Coronary artery (tissue), 2 donors: ENCODE measurements around the gene QSOX2.

Experiments used
- DNase-seq: peaks from one replicate; pipeline ENCODE4 v3.0.0-alpha.2; 2017; ENCODE audit warnings: low spot score
- H3K27ac ChIP-seq, 2 donors: fragments of 200-600 bp; sonication (generic); one replicate each; pipeline ENCODE4 v1.5.1; 2016 to 2019
- H3K4me3 ChIP-seq: fragments of 200-600 bp; sonication (generic); 2 replicates; pipeline ENCODE4 v1.5.1; 2016; ENCODE audit warnings: mild to moderate bottlenecking, moderate library complexity
- TF ChIP-seq, protein P1 (sequence below): fragments of 200-600 bp; sonication (generic); IDR thresholded peaks from one replicate; pipeline ENCODE4 v1.5.1; 2019; ENCODE audit warnings: antibody characterized with exemption

QSOX2 gene

DNA sequence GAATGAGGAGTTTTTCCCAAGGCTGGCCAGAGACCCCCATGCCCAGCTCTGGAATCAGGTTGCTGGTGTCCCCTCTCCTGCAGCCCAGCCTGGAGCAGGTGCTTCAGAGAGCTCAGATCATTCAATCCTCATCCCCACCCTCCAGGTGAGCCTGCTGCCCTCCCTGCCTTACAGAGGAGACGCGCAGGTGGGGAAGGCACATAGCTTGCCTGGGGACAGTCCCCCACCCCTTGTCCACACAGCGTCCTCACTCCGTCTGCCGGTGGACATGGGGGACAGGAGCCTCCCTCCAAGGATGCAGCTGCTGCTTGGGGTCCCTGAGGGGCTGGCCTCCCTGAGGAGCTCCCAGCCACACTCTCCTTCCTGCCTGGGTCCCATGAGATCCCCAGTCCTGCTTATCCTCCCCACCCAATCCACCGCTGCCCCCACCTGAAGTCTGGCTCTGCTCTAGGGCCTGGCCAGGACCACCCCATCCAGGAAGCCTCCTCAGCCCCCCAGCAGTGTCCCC, 17.1 kb upstream of the QSOX2 start:
- Histone ChIP-seq H3K4me3 (no peak overlapping the region), H3K27ac (no peak overlapping the region)
- TF ChIP-seq, protein P1, sequence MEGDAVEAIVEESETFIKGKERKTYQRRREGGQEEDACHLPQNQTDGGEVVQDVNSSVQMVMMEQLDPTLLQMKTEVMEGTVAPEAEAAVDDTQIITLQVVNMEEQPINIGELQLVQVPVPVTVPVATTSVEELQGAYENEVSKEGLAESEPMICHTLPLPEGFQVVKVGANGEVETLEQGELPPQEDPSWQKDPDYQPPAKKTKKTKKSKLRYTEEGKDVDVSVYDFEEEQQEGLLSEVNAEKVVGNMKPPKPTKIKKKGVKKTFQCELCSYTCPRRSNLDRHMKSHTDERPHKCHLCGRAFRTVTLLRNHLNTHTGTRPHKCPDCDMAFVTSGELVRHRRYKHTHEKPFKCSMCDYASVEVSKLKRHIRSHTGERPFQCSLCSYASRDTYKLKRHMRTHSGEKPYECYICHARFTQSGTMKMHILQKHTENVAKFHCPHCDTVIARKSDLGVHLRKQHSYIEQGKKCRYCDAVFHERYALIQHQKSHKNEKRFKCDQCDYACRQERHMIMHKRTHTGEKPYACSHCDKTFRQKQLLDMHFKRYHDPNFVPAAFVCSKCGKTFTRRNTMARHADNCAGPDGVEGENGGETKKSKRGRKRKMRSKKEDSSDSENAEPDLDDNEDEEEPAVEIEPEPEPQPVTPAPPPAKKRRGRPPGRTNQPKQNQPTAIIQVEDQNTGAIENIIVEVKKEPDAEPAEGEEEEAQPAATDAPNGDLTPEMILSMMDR, result no peak
- no peak for DNase-seq

DNA sequence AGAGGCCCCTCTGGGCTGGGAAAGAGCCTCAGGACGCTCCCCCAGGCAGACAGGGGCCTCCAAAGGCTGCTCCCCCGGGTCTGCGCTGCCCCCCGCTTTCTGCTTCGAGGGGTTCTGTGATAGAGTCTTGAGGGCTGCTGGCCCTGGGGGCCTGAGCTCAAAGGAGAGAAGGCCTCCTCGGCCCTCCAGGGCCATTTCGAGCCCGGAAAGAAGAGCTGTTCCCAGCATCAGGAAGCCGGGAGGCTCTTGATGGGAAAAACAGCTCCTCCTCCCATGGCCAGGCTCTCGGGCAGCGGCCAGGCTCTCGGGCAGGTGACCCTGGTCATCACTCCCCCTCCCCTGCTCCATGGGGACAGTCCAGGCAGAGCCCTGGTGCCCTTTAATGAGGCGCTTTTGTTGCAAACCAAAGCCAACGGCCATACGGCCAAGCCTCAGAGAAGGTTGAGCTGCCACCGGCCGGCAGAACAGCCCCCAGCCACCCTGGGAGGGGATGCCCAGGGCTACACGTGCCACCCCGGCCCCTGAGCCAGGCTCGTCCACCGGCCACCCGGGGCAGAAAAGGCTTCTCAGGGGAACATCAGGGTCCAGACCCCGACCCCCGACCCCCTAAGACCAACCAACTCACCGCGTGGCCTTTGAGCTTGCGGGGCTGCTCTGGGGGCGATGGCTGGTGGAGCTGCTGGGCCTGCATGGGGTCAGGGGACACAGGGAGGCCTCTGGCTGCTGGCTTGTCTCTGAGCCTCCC, 16.2 kb upstream of the QSOX2 start:
- Histone ChIP-seq H3K27ac (no peak overlapping the region), H3K4me3 (no peak overlapping the region)
- DNase-seq, result no peak
- TF ChIP-seq, protein P1, result no peak

DNA sequence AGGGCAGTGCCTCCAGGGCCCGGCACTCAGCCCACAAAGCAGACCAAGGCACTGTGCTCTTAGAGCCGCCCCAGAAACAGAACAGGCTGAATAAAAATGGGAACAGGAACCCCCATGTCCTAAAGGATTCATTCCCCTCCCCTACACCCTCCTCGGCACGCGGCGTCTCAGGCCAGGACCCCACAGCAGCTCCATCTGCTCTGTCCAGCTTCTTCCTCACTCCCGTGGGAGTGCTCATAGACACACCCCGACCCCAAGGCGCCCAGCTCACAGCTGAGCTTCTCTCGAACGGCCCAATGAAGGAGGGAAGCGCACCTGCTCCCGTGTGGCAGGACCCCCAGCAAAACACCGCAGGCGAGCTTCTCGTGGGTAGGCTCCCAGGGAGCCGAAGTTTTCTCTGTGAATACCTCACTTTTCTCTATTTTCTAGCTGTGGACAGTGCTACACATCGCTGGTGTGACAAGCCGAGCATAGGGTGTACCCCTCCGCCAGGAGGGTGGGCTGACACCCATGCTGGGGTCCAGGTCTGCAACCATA, 15.4 kb upstream of the QSOX2 start:
- TF ChIP-seq, protein P1, result no peak
- no peak overlapping the region for H3K4me3 ChIP-seq
- no peak overlapping the region for H3K27ac ChIP-seq
- DNase-seq, result no peak

DNA sequence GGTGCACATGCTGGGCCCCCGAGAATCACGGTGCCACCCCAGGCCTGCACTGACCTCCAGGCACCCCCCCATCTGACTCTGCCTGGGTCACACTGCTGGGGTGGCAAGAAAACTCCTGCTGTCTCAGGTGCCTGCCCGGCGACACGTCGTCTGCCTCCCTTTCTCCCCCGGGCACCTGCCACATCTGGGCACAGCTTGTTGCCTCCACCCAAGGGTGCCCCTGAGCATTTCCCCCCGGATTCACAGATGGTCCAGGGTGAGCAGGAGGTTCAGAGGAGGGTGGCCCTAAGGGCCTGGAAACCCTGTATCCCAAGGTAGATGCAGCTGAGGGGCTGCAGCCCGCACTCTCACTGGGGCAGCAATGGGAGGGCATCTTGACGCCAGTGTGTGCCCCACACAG, 14.9 kb upstream of the QSOX2 start:
- TF ChIP-seq, protein P1, result no peak
- H3K27ac ChIP-seq, result no peak overlapping the region
- no peak for DNase-seq
- no peak overlapping the region for H3K4me3 ChIP-seq

- Histone ChIP-seq H3K4me3 (no peak overlapping the region), H3K27ac (no peak overlapping the region)
- TF ChIP-seq, protein P1, result no peak
- no peak for DNase-seq
Observed at GRCh38 chr9:136259836-136260235, 14.2 kb upstream of the QSOX2 start.

DNA sequence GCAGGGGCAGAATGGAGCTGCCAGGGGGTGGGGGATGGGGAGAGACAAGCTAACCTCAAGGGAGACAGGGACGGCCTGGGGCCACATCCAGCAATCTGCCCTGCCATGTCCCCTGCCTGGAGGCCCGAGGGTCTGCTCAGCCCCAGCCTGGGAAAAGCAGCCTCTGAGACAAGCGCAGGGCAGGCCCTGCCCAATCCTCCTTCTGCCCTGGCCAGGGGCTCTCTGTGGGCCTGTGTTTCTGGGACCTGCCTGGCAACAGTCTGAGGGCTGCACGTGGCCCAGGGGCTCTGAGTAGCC, 13.9 kb upstream of the QSOX2 start:
- TF ChIP-seq, protein P1, result no peak
- no peak for DNase-seq
- H3K27ac ChIP-seq, result no peak overlapping the region
- H3K4me3 ChIP-seq, result no peak overlapping the region
